GM18858 (cell line): ENCODE results near the gene RNF208.

ENCODE experiments used
- ATAC-seq: cut with Tn5 transposase; IDR thresholded peaks from one replicate; pipeline ENCODE4 v1.9.1; 2021; ENCODE audit not compliant: unreplicated experiment

The RNF208 gene

GRCh38 chr9:137178201-137178938 is 43.7 kb downstream of the RNF208 start:
- ATAC-seq: no peak

GRCh38 chr9:137176302-137177182 is 45.5 kb downstream of the RNF208 start:
- no peak for ATAC-seq

DNA sequence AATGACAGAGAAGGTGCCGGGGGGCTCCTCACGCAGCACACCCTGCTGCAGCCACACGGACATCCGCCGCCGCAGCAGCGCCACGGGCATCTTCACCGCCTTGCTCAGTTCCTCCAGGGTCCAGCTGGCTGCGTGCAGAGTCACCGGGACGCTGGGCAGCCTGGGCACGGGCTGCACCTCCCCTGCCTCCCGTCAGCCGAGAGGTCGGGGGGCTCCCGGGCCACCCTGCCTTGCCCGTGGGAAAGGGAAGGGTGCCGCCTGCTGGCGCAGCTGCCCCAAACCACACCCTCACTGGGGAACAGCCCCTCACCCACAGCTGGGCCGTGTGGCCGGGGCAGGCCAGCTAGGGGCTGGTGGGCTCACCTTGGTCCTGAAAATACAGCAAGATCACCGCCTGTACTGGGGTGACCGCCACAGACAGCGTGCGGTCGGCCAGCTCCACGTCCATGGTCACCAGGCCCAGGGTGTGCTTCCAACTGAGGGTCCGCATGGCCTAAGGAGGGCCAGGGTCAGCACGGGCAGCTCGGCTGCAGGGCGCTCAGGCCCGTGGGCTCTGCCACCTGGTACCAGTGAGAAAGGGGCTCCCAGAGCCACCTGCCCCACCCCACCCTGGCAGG is 46.6 kb downstream of the RNF208 start:
- no peak for ATAC-seq

DNA sequence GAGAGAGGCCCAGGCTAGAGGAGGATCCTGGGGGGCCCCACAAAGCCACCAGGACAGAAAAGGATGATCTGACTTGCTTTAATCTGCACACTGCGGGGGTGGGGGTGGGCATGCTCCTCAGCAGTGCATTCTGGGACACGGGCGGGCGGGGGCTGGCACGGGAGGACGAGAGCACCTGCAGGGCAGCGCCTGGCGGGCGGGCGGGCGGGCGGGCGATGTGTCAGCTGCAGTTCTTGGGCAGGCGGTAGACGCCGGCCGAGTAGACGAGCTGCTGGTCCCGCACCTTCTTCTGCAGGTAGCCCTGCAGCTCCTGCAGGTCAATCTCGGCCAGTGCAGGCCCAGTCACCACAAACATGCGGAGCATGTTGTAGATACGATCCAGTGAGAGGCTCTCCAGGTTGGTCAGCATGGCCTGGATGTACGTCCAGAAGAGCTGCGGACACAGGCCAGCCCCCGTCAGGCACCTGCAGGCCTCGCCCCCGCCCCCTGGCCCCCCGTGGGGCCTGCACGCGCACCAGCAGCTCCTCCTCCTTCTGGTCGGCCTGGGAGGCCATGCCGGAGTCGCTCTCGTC is 47.2 kb downstream of the RNF208 start:
- ATAC-seq: no peak

GRCh38 chr9:137173796-137174664 is 48.0 kb downstream of the RNF208 start:
- ATAC-seq: no peak

DNA sequence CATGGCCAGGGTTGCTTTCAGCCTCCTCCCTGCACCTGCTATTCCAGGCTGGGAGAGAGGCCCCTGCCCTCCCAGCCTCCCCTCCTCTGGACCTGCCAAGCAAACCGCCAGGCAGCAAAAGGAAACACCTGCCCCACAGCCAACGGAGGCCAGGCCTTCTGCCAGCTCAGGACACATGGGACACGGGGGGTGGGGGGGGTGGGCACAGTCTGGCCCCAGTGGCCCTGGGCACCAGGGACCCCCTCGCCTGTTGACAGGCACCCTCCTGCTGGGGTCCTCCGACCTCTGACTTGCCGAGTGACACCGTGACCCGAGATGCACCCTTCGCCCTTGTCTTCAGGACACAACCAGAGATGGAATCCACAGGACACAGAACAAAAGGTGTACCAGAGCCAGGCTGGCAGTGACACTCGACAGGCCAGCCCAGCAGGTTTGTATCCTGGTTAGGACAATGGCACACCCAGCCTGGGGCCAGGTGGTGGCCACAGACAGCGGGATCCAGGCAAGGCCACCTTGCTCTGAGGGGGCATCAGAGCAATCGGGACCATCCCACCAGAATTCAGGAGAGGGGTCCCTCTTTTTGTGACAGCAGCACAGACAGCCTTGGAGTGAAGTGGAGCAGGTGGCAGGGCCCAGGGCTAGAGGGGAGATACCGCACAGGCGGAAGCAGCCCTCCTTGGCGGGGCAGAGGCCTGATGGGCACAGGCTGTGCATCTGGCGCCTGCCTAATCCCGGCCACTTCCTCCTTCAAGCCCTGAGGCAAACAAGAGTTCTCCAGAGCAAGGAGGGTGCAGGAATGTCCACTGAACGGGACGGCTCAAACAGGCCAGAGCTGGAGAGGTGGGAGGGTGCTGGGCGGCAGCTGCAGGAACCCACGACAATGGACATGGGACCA is 48.9 kb downstream of the RNF208 start:
- ATAC-seq: no peak

DNA sequence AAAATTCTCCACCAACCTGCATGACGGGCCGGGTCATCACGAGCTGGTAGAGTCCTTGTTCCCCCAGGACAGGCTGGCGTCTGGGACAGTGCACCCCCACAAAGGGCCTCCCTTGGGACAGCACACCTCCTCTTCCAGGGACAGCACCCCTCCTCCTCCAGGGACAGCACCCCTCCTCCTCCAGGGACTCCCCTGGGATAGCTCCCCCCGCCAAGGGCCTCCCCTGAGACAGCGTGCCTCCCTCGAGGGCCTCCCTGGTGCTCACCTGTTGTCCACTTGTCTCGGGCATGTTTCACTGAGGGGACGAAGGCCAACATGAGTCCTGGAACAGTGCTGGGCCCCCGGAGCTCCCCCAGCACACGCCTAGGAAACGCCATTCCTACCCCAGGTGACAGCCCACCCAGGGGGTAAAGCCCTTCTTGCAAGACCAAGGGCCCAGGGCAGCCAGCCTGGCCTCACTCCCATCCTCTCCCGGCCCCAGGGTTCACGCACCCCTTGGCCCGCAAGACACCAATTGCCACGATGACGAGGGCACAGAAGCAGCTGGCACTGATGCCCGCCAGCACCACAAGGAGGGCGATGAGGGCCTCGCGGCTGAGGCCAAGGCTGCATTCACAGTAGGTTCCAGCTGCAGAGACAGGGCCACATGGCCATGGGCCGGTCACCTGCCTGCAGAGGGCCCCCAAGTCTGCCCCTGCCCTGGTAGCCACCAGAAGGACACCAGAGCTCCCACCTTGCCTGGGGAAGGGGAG is 50.7 kb downstream of the RNF208 start:
- no peak for ATAC-seq

DNA sequence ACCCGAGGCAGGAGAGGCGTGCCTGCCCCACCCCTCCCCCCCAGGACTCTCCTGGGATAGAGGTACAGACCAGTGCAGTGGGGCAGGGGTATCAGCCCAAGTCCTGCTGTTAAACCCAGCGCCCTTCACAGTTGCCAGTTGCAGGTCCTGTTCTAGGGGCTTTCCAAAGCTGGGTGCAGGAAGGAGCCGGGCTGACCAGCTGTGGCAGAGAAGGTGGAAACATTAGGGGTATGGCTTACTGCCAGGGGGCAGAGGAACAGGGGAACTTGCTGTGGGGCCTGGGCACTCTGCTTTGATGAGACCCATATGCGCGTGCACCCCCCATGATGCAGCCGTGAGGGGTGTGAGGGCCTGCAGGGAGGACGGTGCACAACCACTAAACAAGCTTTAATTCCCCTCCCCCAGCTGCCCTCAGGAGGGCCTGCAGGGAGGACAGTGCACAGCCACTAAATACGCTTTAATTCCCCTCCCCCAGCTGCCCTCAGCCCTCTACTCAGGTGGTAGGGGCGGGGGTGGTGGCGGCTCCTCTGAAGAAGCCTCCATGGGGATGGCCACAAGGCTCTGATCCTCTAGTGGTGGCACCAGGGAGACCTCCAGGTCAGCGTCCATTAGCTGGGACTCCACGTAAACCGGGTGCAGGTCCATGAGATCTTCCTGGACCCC is 51.4 kb downstream of the RNF208 start:
- no peak for ATAC-seq
